Stomach smooth muscle (tissue), 2 donors: ENCODE results near the gene NCL.
"Not testable (repeated sequence)": the region's sequence is repeated elsewhere in the genome, so short reads cannot be mapped to it uniquely, and the experiment has no call there.

Experiments
- H3K27ac ChIP-seq: one replicate; pipeline ENCODE4 v1.7.0; 2013; ENCODE audit warnings: mild to moderate bottlenecking, low read length, inconsistent platforms
- H3K27me3 ChIP-seq, 2 donors: one replicate each; pipeline ENCODE4 v1.7.0; 2013; ENCODE audit warnings: low read length in 2 of 2; ENCODE audit not compliant: insufficient read depth in 2 of 2, control insufficient read depth in 1 of 2
- H3K36me3 ChIP-seq, 2 donors: one replicate each; pipeline ENCODE4 v1.7.0; 2013; ENCODE audit warnings: low read length in 2 of 2; ENCODE audit not compliant: control insufficient read depth in 2 of 2, insufficient read depth in 2 of 2
- H3K4me1 ChIP-seq: one replicate; pipeline ENCODE4 v1.7.0; 2013; ENCODE audit warnings: low read length; ENCODE audit not compliant: control insufficient read depth, insufficient read depth
- H3K4me3 ChIP-seq, 2 donors: one replicate each; pipeline ENCODE4 v1.7.0; 2013; ENCODE audit warnings: low read length in 2 of 2
- H3K9ac ChIP-seq, 2 donors: one replicate each; pipeline ENCODE4 v1.7.0; 2013; ENCODE audit warnings: low read length in 2 of 2, mild to moderate bottlenecking in 1 of 2
- H3K9me3 ChIP-seq, 2 donors: one replicate each; pipeline ENCODE4 v1.7.0; 2013; ENCODE audit warnings: low read length in 2 of 2; ENCODE audit not compliant: control insufficient read depth in 2 of 2
- donor health status: healthy.
- donor health status: Pancreatic carcinoma.

Gene NCL

GRCh38 chr2:231456295-231457004, 7.8 kb downstream of the NCL start:
- Histone ChIP-seq H3K36me3 (peaks cover 70 to 73% of the 10 kb centered on the region in 2 donors), H3K27ac (no peak overlapping the region), H3K9me3 (no peaks in the 10 kb centered on the region), H3K4me1 (peaks cover 4% of the 10 kb centered on the region), H3K9ac (no peak overlapping the region), H3K27me3 (no peaks in the 10 kb centered on the region), H3K4me3 (no peak overlapping the region)

DNA sequence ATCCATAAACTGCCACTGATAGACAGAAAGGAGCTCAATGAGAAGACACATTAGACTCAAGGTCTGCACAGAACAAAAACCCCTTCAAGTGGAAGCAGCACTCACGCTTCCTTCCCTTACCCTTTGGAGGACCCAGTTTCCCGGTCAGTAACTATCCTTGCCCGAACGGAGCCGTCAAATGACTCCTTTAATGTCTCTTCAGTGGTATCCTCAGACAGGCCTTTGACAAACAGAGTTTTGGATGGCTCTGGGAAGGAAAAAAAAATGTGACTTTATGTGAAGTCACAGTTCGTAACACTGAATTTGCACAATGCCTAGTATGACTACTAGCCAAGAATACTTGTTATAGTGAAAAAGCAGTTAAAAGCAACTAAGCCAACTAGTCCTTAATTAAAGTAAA, 8.4 kb downstream of the NCL start:
- Histone ChIP-seq H3K36me3 (peaks cover 66 to 70% of the 10 kb centered on the region in 2 donors), H3K9me3 (no peaks in the 10 kb centered on the region), H3K4me3 (no peak overlapping the region), H3K27ac (no peak overlapping the region), H3K27me3 (no peaks in the 10 kb centered on the region), H3K9ac (no peak overlapping the region), H3K4me1 (peaks cover 3% of the 10 kb centered on the region)

GRCh38 chr2:231455222-231455621, 9.1 kb downstream of the NCL start:
- H3K9me3 ChIP-seq, result no peaks in the 10 kb centered on the region
- H3K27me3 ChIP-seq, result no peaks in the 10 kb centered on the region
- no peak overlapping the region for H3K9ac ChIP-seq
- H3K27ac ChIP-seq, result no peak overlapping the region
- H3K4me1 ChIP-seq, result peaks cover 3% of the 10 kb centered on the region
- peaks cover 60 to 63% of the 10 kb centered on the region in 2 donors for H3K36me3 ChIP-seq
- no peak overlapping the region for H3K4me3 ChIP-seq

DNA sequence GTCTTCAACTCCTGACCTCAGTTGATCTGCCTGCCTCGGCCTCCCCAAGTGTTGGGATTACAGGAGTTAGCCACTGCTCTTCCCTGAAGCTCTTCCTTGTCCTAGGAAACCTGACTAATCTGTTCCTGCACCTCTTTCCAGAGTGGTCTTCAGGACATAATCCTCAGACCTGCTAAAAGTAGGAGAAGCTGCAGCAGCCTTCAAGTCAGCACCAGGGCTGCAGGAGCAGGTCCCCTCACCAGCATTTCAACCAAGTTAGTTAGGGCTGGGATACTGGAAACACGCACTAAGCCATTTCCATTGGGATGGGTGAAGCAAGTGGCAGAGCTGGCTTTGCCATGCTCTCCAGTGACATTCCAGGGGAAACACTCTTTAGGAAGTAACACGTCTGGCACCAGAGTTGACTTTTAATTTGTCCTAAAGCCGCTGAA, 9.9 kb downstream of the NCL start:
- Histone ChIP-seq H3K27me3 (no peaks in the 10 kb centered on the region), H3K36me3 (peaks cover 53 to 59% of the 10 kb centered on the region in 2 donors), H3K4me3 (no peak overlapping the region), H3K9me3 (no peaks in the 10 kb centered on the region), H3K9ac (no peak overlapping the region), H3K27ac (no peak overlapping the region), H3K4me1 (peaks cover 3% of the 10 kb centered on the region)

GRCh38 chr2:231452799-231453508, 11.3 kb downstream of the NCL start:
- no peak overlapping the region for H3K4me3 ChIP-seq
- H3K9me3 ChIP-seq, result no peaks in the 10 kb centered on the region
- H3K36me3 ChIP-seq, result peaks cover 40 to 44% of the 10 kb centered on the region in 2 donors
- H3K4me1 ChIP-seq, result peaks cover 3% of the 10 kb centered on the region
- peak overlapping the region; percentile 46 for H3K27ac ChIP-seq
- H3K27me3 ChIP-seq, result no peaks in the 10 kb centered on the region
- H3K9ac ChIP-seq, result peak overlapping the region in 1 of 2 donors; percentile 47

DNA sequence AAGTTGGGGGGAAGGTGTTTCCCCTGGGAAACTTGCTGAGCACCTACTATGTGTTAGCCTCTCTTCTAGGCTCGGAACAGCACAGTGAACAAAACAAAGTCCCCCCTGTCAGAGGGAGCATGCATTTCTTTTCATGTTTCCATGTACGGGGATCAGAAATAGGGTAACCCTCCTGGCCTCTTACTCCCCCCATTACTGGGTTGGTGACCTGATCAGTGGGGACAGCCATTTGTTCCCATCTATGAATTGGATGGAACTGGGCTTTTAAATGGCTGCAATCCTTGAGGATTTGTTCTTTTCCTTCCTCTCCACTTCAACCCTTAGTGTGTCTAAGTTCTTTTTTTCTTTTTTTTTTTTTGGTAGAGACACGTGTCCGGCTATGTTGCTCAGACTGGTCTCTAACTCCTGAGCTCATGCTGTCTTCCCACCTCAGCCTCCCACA, 13.7 kb downstream of the NCL start:
- H3K36me3 ChIP-seq, result peaks cover 16 to 21% of the 10 kb centered on the region in 2 donors
- no peak overlapping the region for H3K27ac ChIP-seq
- H3K4me3 ChIP-seq, result no peak overlapping the region
- peaks cover 3% of the 10 kb centered on the region for H3K4me1 ChIP-seq
- no peaks in the 10 kb centered on the region for H3K9me3 ChIP-seq
- H3K27me3 ChIP-seq, result no peaks in the 10 kb centered on the region
- H3K9ac ChIP-seq, result no peak overlapping the region

DNA sequence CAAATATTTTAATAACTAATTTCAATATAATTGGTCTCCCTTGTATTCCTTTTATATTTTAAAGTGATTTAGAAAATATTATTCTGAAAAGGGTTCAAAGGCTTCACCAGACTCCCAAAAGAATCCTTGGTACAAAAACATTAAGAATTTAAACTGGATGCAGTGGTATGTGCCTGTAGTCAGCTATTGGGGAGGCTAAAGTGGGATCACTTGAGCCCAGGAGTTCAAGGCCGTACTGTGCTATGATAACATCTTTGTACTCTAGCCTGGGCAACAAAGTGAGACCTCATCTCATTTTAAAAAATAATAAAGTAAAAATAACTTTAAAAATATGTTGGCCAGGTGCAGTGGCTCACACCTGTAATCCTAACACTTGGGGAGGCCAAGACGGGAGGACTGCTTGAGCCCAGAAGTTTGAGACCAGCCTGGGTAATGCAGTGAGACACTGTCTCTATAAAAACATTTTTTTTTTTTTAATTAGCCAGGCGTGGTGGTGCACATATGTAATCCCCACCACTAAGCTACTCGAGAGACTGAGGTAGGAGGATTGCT, 14.7 kb downstream of the NCL start:
- Histone ChIP-seq H3K27ac (no peak overlapping the region), H3K36me3 (peaks cover 8 to 15% of the 10 kb centered on the region in 2 donors), H3K4me3 (no peak overlapping the region), H3K27me3 (no peaks in the 10 kb centered on the region), H3K9ac (no peak overlapping the region), H3K4me1 (peaks cover 3% of the 10 kb centered on the region), H3K9me3 (no peaks in the 10 kb centered on the region)

- no peaks in the 10 kb centered on the region for H3K4me1 ChIP-seq
- H3K27ac ChIP-seq, result no peak overlapping the region
- no peaks in the 10 kb centered on the region for H3K27me3 ChIP-seq
- H3K9me3 ChIP-seq, result no peaks in the 10 kb centered on the region
- H3K4me3 ChIP-seq, result no peak overlapping the region
- H3K36me3 ChIP-seq, result no peaks in the 10 kb centered on the region
- no peak overlapping the region for H3K9ac ChIP-seq
These were observed 27.3 kb downstream of the NCL start for GRCh38 chr2:231436957-231437356.

DNA sequence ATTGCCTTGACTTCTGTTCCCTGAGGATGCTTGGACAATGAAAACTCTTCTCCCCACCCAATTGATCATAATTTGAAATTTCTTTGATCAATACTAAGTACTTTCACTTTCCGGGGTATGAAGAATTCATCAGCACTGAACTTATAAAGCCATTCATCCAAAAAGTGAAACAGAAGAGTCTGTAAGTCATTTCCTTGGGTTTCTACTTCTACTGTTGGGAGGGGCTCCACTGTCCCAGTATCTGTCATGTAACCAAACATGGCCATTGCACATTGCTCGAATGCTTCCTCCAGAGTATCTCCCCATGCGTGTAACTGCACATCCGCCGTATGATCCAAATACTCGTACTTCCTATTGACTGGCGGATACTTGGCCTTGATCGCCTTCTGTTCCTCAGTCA, 30.3 kb downstream of the NCL start:
- Histone ChIP-seq H3K4me1 (no peaks in the 10 kb centered on the region), H3K4me3 (no peak overlapping the region), H3K27me3 (no peaks in the 10 kb centered on the region), H3K27ac (no peak overlapping the region), H3K9ac (no peak overlapping the region), H3K9me3 (peaks cover 0 to 4% of the 10 kb centered on the region in 2 donors), H3K36me3 (no peaks in the 10 kb centered on the region)

- Histone ChIP-seq H3K4me3 (no peak overlapping the region), H3K27ac (no peak overlapping the region), H3K9me3 (peaks cover 0 to 4% of the 10 kb centered on the region in 2 donors), H3K36me3 (no peaks in the 10 kb centered on the region), H3K4me1 (no peaks in the 10 kb centered on the region), H3K27me3 (no peaks in the 10 kb centered on the region), H3K9ac (no peak overlapping the region)
These were observed 32.7 kb downstream of the NCL start for GRCh38 chr2:231431606-231432005.

DNA sequence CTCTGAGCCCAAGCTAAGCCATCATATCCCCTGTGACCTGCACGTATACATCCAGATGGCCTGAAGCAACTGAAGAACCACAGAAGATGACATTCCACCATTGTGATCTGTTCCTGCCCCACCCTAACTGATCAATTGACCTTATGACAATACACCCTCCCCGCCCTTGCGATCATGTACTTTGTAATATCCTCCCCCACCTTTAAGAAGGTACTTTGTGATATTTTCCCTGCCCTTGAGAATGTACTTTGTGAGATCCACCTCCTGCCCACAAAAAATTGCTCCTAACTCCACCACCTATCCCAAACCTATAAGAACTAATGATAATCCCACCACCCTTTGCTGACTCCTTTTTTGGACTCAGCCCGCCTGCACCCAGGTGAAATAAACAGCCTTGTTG, 33.8 kb downstream of the NCL start:
- not testable (repeated sequence) for H3K27ac ChIP-seq, H3K4me3 ChIP-seq, H3K9me3 ChIP-seq, H3K36me3 ChIP-seq, H3K4me1 ChIP-seq, H3K9ac ChIP-seq, H3K27me3 ChIP-seq
